Loucy (cell line): ENCODE data around the gene MST1.

Source experiments
- EZH2phosphoT487 ChIP-seq: fragments of 200-600 bp; IDR thresholded peaks from 2 replicates; pipeline ENCODE4 v1.6.1; 2018; ENCODE audit warnings: antibody characterized with exemption, mild to moderate bottlenecking, moderate library complexity, borderline replicate concordance
- TF ChIP-seq, protein P1 (sequence below): fragments of 200-600 bp; sonication (generic); conservative IDR thresholded peaks from 2 replicates; pipeline ENCODE4 v1.5.1; 2014; ENCODE audit warnings: mild to moderate bottlenecking, antibody characterized with exemption, low read length

GRCh38 chr3:49654955-49655556 lies 34.2 kb downstream of the MST1 start:
- TF ChIP-seq, protein P1, sequence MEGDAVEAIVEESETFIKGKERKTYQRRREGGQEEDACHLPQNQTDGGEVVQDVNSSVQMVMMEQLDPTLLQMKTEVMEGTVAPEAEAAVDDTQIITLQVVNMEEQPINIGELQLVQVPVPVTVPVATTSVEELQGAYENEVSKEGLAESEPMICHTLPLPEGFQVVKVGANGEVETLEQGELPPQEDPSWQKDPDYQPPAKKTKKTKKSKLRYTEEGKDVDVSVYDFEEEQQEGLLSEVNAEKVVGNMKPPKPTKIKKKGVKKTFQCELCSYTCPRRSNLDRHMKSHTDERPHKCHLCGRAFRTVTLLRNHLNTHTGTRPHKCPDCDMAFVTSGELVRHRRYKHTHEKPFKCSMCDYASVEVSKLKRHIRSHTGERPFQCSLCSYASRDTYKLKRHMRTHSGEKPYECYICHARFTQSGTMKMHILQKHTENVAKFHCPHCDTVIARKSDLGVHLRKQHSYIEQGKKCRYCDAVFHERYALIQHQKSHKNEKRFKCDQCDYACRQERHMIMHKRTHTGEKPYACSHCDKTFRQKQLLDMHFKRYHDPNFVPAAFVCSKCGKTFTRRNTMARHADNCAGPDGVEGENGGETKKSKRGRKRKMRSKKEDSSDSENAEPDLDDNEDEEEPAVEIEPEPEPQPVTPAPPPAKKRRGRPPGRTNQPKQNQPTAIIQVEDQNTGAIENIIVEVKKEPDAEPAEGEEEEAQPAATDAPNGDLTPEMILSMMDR = no peak
- TF ChIP-seq EZH2phosphoT487 = no peak
